GM10248 (cell line): ENCODE measurements around the gene RGPD8.

Source experiments
- CTCF ChIA-PET: fragments of 300-600 bp; sonication (Branson Sonifier 250); formaldehyde crosslinking; extraction: SDS; loops from one replicate; lab custom pipeline; 2021; ENCODE audit warnings: antibody characterized with exemption; lab: Yijun Ruan, JAX
- POLR2A ChIA-PET: fragments of 350-650 bp; sonication (Branson Sonifier 250); formaldehyde crosslinking; extraction: SDS; loops from one replicate; lab custom pipeline; 2020; ENCODE audit warnings: antibody characterized with exemption; lab: Yijun Ruan, JAX
- DNase-seq: peaks from one replicate; pipeline ENCODE4 v3.0.0; 2012; ENCODE audit errors: extremely low spot score
- CTCF ChIP-seq: IDR thresholded peaks from 2 replicates; pipeline ENCODE4 v1.5.1; 2012; ENCODE audit warnings: mild to moderate bottlenecking, low read depth; ENCODE audit errors: extremely low read depth, missing control alignments, control extremely low read depth

Gene RGPD8

DNA sequence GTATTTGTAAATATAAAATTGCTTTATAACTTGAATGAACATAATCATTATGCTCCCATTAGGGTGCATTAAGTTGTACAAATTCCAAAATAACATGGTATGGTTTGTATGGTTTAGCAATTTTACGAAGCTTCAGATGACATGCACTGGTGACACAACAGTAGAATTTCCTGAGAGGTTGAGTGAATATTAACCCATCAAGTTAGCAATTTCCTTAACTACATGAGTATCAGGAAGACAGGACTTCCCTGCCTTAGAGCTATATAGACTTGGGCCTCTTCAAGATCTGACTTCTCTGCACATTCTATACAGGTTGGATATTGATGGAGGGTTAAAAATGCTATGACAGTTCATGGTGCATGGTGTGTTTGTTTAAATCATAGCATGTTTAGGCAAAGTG, 97.8 kb downstream of the RGPD8 start:
- TF ChIP-seq CTCF, result no peak
- ChIA-PET CTCF (interaction anchor here (1.3 to 2.1 kb wide), 3 partner anchors 9 to 48 kb away, joined by 3 to 4 read pairs (median 3); no protein-coding TSS in a partner anchor), POLR2A (no interaction called here)
- DNase-seq, result no peak

DNA sequence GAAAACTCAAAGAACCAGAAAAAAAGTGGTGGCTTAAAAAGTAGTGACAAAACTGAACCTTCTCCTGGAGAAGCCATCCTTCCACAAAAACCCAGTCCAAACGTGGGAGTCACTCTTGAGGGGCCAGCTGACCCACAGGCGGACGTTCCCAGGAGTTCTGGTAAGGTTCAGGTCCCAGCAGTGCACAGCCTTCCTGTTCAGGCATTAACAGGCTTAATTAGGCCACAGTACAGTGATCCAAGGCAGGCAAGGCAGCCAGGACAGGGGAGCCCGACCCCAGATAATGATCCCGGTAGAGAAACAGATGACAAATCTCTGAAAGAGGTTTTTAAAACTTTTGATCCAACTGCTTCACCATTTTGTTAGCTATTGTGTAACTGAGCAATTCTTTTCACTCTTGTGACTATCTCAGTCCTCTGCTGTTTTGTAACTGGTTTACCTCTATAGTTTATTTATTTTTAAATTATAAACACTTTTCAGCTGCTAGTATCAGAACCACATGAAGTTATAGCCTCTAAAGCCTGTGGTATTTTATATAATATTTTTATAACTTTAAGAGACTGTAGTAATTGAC, 101.2 kb downstream of the RGPD8 start:
- ChIA-PET CTCF (interaction anchor here (0.9 to 1.3 kb wide), 3 partner anchors 10 to 24 kb away, joined by 3 to 5 read pairs (median 5); no protein-coding TSS in a partner anchor), POLR2A (no interaction called here)

GRCh38 chr2:112322919-112323318, 110.5 kb downstream of the RGPD8 start:
- CTCF ChIA-PET, result no interaction called here
- DNase-seq, result no peak

More for the DNA sequence above, 101.2 kb downstream of the RGPD8 start:
- no peak for TF ChIP-seq CTCF
- DNase-seq, result no peak

GRCh38 chr2:112321375-112322320, 111.8 kb downstream of the RGPD8 start:
- no peak for TF ChIP-seq CTCF
- ChIA-PET CTCF (interaction anchor here (0.9 kb wide), 1 partner anchor 15 kb away, joined by 3 read pairs; no protein-coding TSS in a partner anchor), POLR2A (no interaction called here)
- no peak for DNase-seq

More at GRCh38 chr2:112322919-112323318, 110.5 kb downstream of the RGPD8 start:
- no peak for TF ChIP-seq CTCF
- POLR2A ChIA-PET, result no interaction called here
